ENCODE results near the gene HDAC7. TPM values are rescaled to one million over a fixed set of nuclear protein-coding genes. Genes with fewer than 3 reads are reported as not detected.
A peak's percentile ranks its signal among the peaks of the same experiment; 100 is the strongest.

HDAC7 gene
- polyA plus RNA-seq, 4 donors = 2.2 to 30.3 (median 15.3) TPM

GRCh38 chr12:47862881-47863280, 43.2 kb upstream of the HDAC7 start:
- FAIRE-seq = no peak
- Histone ChIP-seq H3K27ac (ENCODE audit: low read depth in 1 of 3, low read length in 2 of 3) (peak overlapping the region in 1 of 3 donors; percentile 3), H3K27me3 (ENCODE audit: control insufficient read depth in 3 of 3, insufficient read depth in 3 of 3, low read length in 3 of 3) (no peaks in the 10 kb centered on the region)

GRCh38 chr12:47862167-47862750, 42.6 kb upstream of the HDAC7 start:
- peaks cover 0 to 10% (median 9%) of the 10 kb centered on the region in 3 donors for H3K4me1 ChIP-seq (ENCODE audit: control insufficient read depth in 3 of 3, insufficient read depth in 2 of 3, low read depth in 1 of 3, low read length in 2 of 3)
- no peaks in the 10 kb centered on the region for H3K27me3 ChIP-seq (ENCODE audit: control insufficient read depth in 3 of 3, insufficient read depth in 3 of 3, low read length in 3 of 3)
- DNase-seq (peak; percentile 21 to 67), FAIRE-seq (no peak)
- 45 to 63% (median 52%) methylated on average over 5 of the region's 5 CpGs for WGBS, 3 donors
- H3K36me3 ChIP-seq (ENCODE audit: control insufficient read depth in 3 of 3, insufficient read depth in 2 of 3, low read depth in 1 of 3, low read length in 3 of 3) = peaks cover 5 to 50% (median 13%) of the 10 kb centered on the region in 3 donors
- no peak overlapping the region for H3K4me3 ChIP-seq (ENCODE audit: low read depth in 1 of 3, low read length in 3 of 3)
- peak overlapping the region in 1 of 3 donors; percentile 3 for H3K27ac ChIP-seq (ENCODE audit: low read depth in 1 of 3, low read length in 2 of 3)
- H3K9me3 ChIP-seq (ENCODE audit: control insufficient read depth in 2 of 2, insufficient read depth in 1 of 2, low read depth in 1 of 2, low read length in 1 of 2) = no peaks in the 10 kb centered on the region

More at GRCh38 chr12:47862881-47863280, 43.2 kb upstream of the HDAC7 start:
- WGBS, 3 donors = 76 to 88% (median 83%) methylated on average over 7 of the region's 7 CpGs
- Histone ChIP-seq H3K4me1 (ENCODE audit: control insufficient read depth in 3 of 3, insufficient read depth in 2 of 3, low read depth in 1 of 3, low read length in 2 of 3) (peaks cover 0 to 10% (median 9%) of the 10 kb centered on the region in 3 donors), H3K4me3 (ENCODE audit: low read depth in 1 of 3, low read length in 3 of 3) (no peak overlapping the region), H3K9me3 (ENCODE audit: control insufficient read depth in 2 of 2, insufficient read depth in 1 of 2, low read depth in 1 of 2, low read length in 1 of 2) (no peaks in the 10 kb centered on the region), H3K36me3 (ENCODE audit: control insufficient read depth in 3 of 3, insufficient read depth in 2 of 3, low read depth in 1 of 3, low read length in 3 of 3) (peaks cover 5 to 51% (median 10%) of the 10 kb centered on the region in 3 donors)
- no peak for DNase-seq

GRCh38 chr12:47860873-47861272, 41.2 kb upstream of the HDAC7 start:
- whole genome bisulfite sequencing, 3 donors = 50 to 65% (median 61%) methylated on average over 2 of the region's 2 CpGs
- H3K4me3 ChIP-seq (ENCODE audit: low read depth in 1 of 3, low read length in 3 of 3) = no peak overlapping the region
- peaks cover 0 to 10% (median 9%) of the 10 kb centered on the region in 3 donors for H3K4me1 ChIP-seq (ENCODE audit: control insufficient read depth in 3 of 3, insufficient read depth in 2 of 3, low read depth in 1 of 3, low read length in 2 of 3)
- H3K36me3 ChIP-seq (ENCODE audit: control insufficient read depth in 3 of 3, insufficient read depth in 2 of 3, low read depth in 1 of 3, low read length in 3 of 3) = peaks cover 6 to 53% (median 18%) of the 10 kb centered on the region in 3 donors
- FAIRE-seq (no peak), DNase-seq (no peak)
- no peaks in the 10 kb centered on the region for H3K9me3 ChIP-seq (ENCODE audit: control insufficient read depth in 2 of 2, insufficient read depth in 1 of 2, low read depth in 1 of 2, low read length in 1 of 2)
- no peak overlapping the region for H3K27ac ChIP-seq (ENCODE audit: low read depth in 1 of 3, low read length in 2 of 3)
- no peaks in the 10 kb centered on the region for H3K27me3 ChIP-seq (ENCODE audit: control insufficient read depth in 3 of 3, insufficient read depth in 3 of 3, low read length in 3 of 3)

- Histone ChIP-seq H3K36me3 (ENCODE audit: control insufficient read depth in 3 of 3, insufficient read depth in 2 of 3, low read depth in 1 of 3, low read length in 3 of 3) (peaks cover 8 to 58% (median 23%) of the 10 kb centered on the region in 3 donors), H3K4me1 (ENCODE audit: control insufficient read depth in 3 of 3, insufficient read depth in 2 of 3, low read depth in 1 of 3, low read length in 2 of 3) (peaks cover 0 to 10% (median 9%) of the 10 kb centered on the region in 3 donors), H3K9me3 (ENCODE audit: control insufficient read depth in 2 of 2, insufficient read depth in 1 of 2, low read depth in 1 of 2, low read length in 1 of 2) (no peaks in the 10 kb centered on the region), H3K27ac (ENCODE audit: low read depth in 1 of 3, low read length in 2 of 3) (no peak overlapping the region), H3K4me3 (ENCODE audit: low read depth in 1 of 3, low read length in 3 of 3) (no peak overlapping the region), H3K27me3 (ENCODE audit: control insufficient read depth in 3 of 3, insufficient read depth in 3 of 3, low read length in 3 of 3) (no peaks in the 10 kb centered on the region)
- DNase-seq = no peak
- WGBS, 3 donors = 71 to 81% (median 78%) methylated on average over 7 of the region's 7 CpGs
- no peak for FAIRE-seq
These were observed 40.7 kb upstream of the HDAC7 start for GRCh38 chr12:47860279-47860841.

GRCh38 chr12:47858511-47859266, 39.0 kb upstream of the HDAC7 start:
- Histone ChIP-seq H3K36me3 (ENCODE audit: control insufficient read depth in 3 of 3, insufficient read depth in 2 of 3, low read depth in 1 of 3, low read length in 3 of 3) (peaks cover 3 to 50% (median 16%) of the 10 kb centered on the region in 3 donors), H3K27ac (ENCODE audit: low read depth in 1 of 3, low read length in 2 of 3) (peak overlapping the region in 2 of 3 donors; percentile 5 to 19), H3K9me3 (ENCODE audit: control insufficient read depth in 2 of 2, insufficient read depth in 1 of 2, low read depth in 1 of 2, low read length in 1 of 2) (no peaks in the 10 kb centered on the region), H3K4me1 (ENCODE audit: control insufficient read depth in 3 of 3, insufficient read depth in 2 of 3, low read depth in 1 of 3, low read length in 2 of 3) (peaks cover 0 to 10% (median 9%) of the 10 kb centered on the region in 3 donors), H3K4me3 (ENCODE audit: low read depth in 1 of 3, low read length in 3 of 3) (no peak overlapping the region), H3K27me3 (ENCODE audit: control insufficient read depth in 3 of 3, insufficient read depth in 3 of 3, low read length in 3 of 3) (no peaks in the 10 kb centered on the region)
- WGBS, 3 donors = 37 to 77% (median 67%) methylated on average over 8 of the region's 8 CpGs
- DNase-seq (peak in 1 of 2 donors; percentile 64), FAIRE-seq (no peak)

- DNase-seq = no peak
- H3K36me3 ChIP-seq (ENCODE audit: control insufficient read depth in 3 of 3, insufficient read depth in 2 of 3, low read depth in 1 of 3, low read length in 3 of 3) = peaks cover 6 to 43% (median 20%) of the 10 kb centered on the region in 3 donors
- WGBS, 3 donors = 88 to 90% (median 89%) methylated on average over 17 of the region's 17 CpGs
These were observed 37.2 kb upstream of the HDAC7 start for GRCh38 chr12:47856721-47857575.

GRCh38 chr12:47856094-47856493, 36.4 kb upstream of the HDAC7 start:
- Histone ChIP-seq H3K4me3 (ENCODE audit: low read depth in 1 of 3, low read length in 3 of 3) (no peak overlapping the region), H3K9me3 (ENCODE audit: control insufficient read depth in 2 of 2, insufficient read depth in 1 of 2, low read depth in 1 of 2, low read length in 1 of 2) (no peaks in the 10 kb centered on the region), H3K36me3 (ENCODE audit: control insufficient read depth in 3 of 3, insufficient read depth in 2 of 3, low read depth in 1 of 3, low read length in 3 of 3) (peaks cover 6 to 49% (median 21%) of the 10 kb centered on the region in 3 donors), H3K27me3 (ENCODE audit: control insufficient read depth in 3 of 3, insufficient read depth in 3 of 3, low read length in 3 of 3) (no peaks in the 10 kb centered on the region), H3K27ac (ENCODE audit: low read depth in 1 of 3, low read length in 2 of 3) (no peak overlapping the region), H3K4me1 (ENCODE audit: control insufficient read depth in 3 of 3, insufficient read depth in 2 of 3, low read depth in 1 of 3, low read length in 2 of 3) (peaks cover 0 to 6% (median 3%) of the 10 kb centered on the region in 3 donors)
- WGBS, 3 donors = 73 to 92% (median 92%) methylated on average over 1 of the region's 1 CpG
- FAIRE-seq = no peak
- DNase-seq = no peak

More at GRCh38 chr12:47856721-47857575, 37.2 kb upstream of the HDAC7 start:
- Histone ChIP-seq H3K4me3 (ENCODE audit: low read depth in 1 of 3, low read length in 3 of 3) (no peak overlapping the region), H3K9me3 (ENCODE audit: control insufficient read depth in 2 of 2, insufficient read depth in 1 of 2, low read depth in 1 of 2, low read length in 1 of 2) (no peaks in the 10 kb centered on the region), H3K4me1 (ENCODE audit: control insufficient read depth in 3 of 3, insufficient read depth in 2 of 3, low read depth in 1 of 3, low read length in 2 of 3) (peaks cover 0 to 6% (median 5%) of the 10 kb centered on the region in 3 donors), H3K27ac (ENCODE audit: low read depth in 1 of 3, low read length in 2 of 3) (no peak overlapping the region), H3K27me3 (ENCODE audit: control insufficient read depth in 3 of 3, insufficient read depth in 3 of 3, low read length in 3 of 3) (no peaks in the 10 kb centered on the region)
- no peak for FAIRE-seq

GRCh38 chr12:47855502-47855901, 35.8 kb upstream of the HDAC7 start:
- Histone ChIP-seq H3K27me3 (ENCODE audit: control insufficient read depth in 3 of 3, insufficient read depth in 3 of 3, low read length in 3 of 3) (no peaks in the 10 kb centered on the region), H3K9me3 (ENCODE audit: control insufficient read depth in 2 of 2, insufficient read depth in 1 of 2, low read depth in 1 of 2, low read length in 1 of 2) (no peaks in the 10 kb centered on the region), H3K4me1 (ENCODE audit: control insufficient read depth in 3 of 3, insufficient read depth in 2 of 3, low read depth in 1 of 3, low read length in 2 of 3) (peaks cover 0 to 6% (median 2%) of the 10 kb centered on the region in 3 donors), H3K27ac (ENCODE audit: low read depth in 1 of 3, low read length in 2 of 3) (no peak overlapping the region), H3K36me3 (ENCODE audit: control insufficient read depth in 3 of 3, insufficient read depth in 2 of 3, low read depth in 1 of 3, low read length in 3 of 3) (peaks cover 6 to 53% (median 25%) of the 10 kb centered on the region in 3 donors), H3K4me3 (ENCODE audit: low read depth in 1 of 3, low read length in 3 of 3) (no peak overlapping the region)
- WGBS, 3 donors = 61 to 88% (median 77%) methylated on average over 2 of the region's 2 CpGs
- FAIRE-seq = no peak
- no peak for DNase-seq
